ENCODE results near the gene BABAM2. TPM values are rescaled to one million over a fixed set of nuclear protein-coding genes. Genes with fewer than 3 reads are reported as not detected.

The BABAM2 gene
- total and polyA plus RNA-seq, 9 of the 15 experiments (the other 6 are each of a cell fraction or from before 2014, with no cell fraction given), result 10.9 to 37.4 (median 25.6) TPM

DNA sequence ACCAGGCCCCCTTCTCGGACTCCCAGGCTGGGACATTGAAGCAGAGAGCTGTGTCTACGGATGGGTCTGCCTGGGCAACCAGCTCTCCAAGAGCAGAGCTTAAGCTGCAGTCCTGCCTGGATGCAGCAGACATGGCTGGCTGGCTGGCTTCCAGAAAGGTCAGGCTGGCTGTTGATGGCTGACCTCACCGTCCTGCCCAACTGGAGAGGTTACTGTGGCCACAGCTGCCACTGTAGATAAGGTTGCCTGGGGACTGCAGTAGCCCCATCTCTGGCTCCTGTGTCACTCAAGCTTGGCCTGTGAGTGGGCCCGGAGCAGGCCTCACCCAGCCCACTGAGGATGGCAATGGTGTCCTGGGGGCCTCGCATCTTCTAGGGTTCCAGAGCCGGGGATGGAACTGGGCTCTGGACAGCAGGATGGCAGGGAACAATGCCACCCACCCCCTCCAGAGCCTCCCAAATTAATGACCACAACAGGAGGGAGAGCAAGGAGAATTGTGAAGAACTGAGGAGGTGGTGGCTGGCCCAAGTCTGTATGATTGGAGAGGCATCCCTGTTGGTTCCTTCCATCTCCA is 465.1 kb downstream of the BABAM2 start (continued):
- TF ChIP-seq CBX8 (IDR thresholded peaks at IDR 0.05; ENCODE audit: borderline replicate concordance, extremely low read depth, low read depth, low read length, poor library complexity, severe bottlenecking) (no peak), MCM3 (IDR thresholded peaks at IDR 0.05) (no peak), IRF2 (CRISPR knock-in tag; IDR thresholded peaks at IDR 0.05) (no peak), RB1 (IDR thresholded peaks at IDR 0.05; ENCODE audit: low read depth) (0 out of 2 replicates have a peak, but pooled peaks have one; percentile 14), DPF2 (IDR thresholded peaks at IDR 0.05) (peak; percentile 95), PYGO2 (tag; IDR thresholded peaks at IDR 0.05) (peak; percentile 48)
- TF ChIP-seq, protein P1, sequence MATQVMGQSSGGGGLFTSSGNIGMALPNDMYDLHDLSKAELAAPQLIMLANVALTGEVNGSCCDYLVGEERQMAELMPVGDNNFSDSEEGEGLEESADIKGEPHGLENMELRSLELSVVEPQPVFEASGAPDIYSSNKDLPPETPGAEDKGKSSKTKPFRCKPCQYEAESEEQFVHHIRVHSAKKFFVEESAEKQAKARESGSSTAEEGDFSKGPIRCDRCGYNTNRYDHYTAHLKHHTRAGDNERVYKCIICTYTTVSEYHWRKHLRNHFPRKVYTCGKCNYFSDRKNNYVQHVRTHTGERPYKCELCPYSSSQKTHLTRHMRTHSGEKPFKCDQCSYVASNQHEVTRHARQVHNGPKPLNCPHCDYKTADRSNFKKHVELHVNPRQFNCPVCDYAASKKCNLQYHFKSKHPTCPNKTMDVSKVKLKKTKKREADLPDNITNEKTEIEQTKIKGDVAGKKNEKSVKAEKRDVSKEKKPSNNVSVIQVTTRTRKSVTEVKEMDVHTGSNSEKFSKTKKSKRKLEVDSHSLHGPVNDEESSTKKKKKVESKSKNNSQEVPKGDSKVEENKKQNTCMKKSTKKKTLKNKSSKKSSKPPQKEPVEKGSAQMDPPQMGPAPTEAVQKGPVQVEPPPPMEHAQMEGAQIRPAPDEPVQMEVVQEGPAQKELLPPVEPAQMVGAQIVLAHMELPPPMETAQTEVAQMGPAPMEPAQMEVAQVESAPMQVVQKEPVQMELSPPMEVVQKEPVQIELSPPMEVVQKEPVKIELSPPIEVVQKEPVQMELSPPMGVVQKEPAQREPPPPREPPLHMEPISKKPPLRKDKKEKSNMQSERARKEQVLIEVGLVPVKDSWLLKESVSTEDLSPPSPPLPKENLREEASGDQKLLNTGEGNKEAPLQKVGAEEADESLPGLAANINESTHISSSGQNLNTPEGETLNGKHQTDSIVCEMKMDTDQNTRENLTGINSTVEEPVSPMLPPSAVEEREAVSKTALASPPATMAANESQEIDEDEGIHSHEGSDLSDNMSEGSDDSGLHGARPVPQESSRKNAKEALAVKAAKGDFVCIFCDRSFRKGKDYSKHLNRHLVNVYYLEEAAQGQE (IDR thresholded peaks at IDR 0.05; ENCODE audit: borderline replicate concordance), result peak; percentile 19; the same call in 1 of the 2 replicates
- TF ChIP-seq, protein P1 (CRISPR knock-in tag; IDR thresholded peaks at IDR 0.05; ENCODE audit: low read depth), result no peak
- TF ChIP-seq, protein P2, sequence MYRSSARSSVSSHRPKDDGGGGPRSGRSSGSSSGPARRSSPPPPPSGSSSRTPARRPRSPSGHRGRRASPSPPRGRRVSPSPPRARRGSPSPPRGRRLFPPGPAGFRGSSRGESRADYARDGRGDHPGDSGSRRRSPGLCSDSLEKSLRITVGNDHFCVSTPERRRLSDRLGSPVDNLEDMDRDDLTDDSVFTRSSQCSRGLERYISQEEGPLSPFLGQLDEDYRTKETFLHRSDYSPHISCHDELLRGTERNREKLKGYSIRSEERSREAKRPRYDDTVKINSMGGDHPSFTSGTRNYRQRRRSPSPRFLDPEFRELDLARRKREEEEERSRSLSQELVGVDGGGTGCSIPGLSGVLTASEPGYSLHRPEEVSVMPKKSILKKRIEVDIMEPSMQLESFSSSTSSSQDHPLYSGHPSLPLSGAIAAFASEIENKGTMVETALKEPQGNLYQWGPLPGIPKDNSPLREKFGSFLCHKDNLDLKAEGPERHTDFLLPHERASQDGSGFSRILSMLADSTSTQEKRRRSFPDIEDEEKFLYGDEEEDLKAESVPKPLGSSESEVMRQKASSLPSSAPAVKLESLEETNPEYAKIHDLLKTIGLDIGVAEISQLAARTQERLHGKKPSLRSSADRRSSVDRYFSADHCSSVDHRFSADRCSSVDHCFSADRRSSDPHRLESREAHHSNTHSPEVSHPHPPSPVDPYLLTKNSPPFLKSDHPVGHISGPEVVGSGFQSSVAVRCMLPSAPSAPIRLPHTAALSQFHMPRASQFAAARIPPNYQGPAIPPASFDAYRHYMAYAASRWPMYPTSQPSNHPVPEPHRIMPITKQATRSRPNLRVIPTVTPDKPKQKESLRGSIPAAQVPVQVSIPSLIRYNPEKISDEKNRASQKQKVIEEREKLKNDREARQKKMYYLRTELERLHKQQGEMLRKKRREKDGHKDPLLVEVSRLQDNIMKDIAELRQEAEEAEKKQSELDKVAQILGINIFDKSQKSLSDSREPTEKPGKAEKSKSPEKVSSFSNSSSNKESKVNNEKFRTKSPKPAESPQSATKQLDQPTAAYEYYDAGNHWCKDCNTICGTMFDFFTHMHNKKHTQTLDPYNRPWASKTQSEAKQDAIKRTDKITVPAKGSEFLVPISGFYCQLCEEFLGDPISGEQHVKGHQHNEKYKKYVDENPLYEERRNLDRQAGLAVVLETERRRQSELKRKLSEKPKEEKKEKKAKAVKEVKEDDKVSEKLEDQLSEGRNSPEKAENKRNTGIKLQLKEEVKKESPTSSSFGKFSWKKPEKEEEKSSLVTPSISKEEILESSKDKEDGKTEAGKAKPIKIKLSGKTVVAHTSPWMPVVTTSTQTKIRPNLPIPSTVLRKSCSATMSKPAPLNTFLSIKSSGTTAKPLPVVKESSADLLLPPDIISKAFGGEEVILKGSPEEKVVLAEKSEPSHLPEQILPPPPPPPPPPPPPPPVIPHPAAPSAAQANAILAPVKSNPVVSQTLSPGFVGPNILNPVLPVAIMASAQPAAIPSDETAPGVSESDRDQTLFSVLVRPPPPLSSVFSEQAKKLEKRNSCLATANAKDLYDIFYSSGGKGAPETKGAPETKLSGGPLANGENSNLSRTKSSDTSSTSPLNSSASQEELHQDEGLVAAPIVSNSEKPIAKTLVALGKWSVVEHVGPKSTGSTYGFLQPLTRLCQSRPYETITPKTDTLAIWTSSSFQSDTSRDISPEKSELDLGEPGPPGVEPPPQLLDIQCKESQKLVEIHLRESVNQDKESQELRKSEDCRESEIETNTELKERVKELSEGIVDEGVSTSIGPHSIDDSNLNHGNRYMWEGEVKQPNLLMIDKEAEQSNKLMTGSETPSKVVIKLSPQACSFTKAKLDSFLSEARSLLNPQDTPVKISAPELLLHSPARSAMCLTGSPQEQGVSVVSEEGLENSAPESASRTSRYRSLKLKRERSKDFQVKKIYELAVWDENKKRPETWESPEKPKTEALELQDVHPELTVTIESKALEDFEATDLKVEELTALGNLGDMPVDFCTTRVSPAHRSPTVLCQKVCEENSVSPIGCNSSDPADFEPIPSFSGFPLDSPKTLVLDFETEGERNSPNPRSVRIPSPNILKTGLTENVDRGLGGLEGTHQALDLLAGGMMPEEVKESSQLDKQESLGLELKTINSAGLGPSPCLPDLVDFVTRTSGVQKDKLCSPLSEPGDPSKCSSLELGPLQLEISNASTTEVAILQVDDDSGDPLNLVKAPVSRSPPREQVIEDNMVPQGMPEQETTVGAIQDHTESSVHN (IDR thresholded peaks at IDR 0.05; ENCODE audit: borderline replicate concordance in 1 of 2, low read depth in 1 of 2), result no peak
- TF ChIP-seq, protein P3, sequence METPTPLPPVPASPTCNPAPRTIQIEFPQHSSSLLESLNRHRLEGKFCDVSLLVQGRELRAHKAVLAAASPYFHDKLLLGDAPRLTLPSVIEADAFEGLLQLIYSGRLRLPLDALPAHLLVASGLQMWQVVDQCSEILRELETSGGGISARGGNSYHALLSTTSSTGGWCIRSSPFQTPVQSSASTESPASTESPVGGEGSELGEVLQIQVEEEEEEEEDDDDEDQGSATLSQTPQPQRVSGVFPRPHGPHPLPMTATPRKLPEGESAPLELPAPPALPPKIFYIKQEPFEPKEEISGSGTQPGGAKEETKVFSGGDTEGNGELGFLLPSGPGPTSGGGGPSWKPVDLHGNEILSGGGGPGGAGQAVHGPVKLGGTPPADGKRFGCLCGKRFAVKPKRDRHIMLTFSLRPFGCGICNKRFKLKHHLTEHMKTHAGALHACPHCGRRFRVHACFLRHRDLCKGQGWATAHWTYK (CRISPR knock-in tag; IDR thresholded peaks at IDR 0.05), result peak; percentile 93
